GM18499 (cell line): ENCODE measurements around the gene PRAMEF17.
"Not testable (repeated sequence)": the region's sequence is repeated elsewhere in the genome, so short reads cannot be mapped to it uniquely, and the experiment has no call there.

Source experiments
- ATAC-seq: cut with Tn5 transposase; IDR thresholded peaks from one replicate; pipeline ENCODE4 v1.9.1; 2021; ENCODE audit warnings: moderate number of reproducible peaks; ENCODE audit not compliant: insufficient read depth, unreplicated experiment

Gene PRAMEF17, protein sequence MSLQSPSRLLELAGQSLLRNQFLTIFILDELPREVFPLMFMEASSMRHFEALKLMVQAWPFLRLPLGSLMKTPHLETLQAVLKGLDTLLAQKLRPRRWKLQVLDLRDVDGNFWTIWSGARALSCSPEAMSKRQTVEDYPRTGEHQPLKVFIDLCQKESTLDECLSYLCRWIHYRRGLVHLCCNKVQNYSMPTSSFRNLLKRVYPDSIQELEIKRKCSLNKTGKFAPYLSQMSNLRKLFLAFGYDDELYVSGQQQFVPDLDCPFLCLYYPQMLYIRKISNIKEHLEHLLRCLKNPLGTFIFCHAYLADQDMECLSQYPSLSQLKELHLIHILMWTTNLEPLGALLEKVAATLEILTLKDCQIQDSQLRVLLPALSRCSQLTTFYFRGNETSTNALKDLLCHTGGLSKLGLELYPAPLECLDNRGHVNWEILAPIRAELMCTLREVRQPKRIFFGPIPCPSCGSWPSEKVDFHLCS

DNA sequence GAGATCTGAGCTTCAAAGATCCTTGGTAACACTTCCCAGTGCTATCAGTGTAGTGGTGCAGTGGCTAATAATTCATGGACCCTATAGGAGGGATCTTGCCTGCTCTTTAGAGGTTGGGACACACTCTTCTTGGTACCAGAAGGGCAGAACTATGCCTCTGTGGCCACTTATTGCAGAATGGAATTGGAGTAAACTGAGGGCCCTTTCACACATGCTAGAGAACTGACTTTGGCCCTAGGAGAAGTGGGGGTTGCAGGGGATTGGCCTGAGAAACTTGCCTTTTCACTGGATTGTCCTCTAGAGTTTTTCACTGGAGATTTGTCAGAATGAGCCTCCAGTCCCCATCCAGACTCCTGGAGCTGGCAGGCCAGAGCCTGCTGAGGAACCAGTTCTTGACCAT lies at the start of gene PRAMEF17:
PRAMEF17 (plus strand) TSS at position 301 of the 400 bp plus-strand sequence; CDS start at position 327, 26 bp downstream.
- ATAC-seq: not testable (repeated sequence)

DNA sequence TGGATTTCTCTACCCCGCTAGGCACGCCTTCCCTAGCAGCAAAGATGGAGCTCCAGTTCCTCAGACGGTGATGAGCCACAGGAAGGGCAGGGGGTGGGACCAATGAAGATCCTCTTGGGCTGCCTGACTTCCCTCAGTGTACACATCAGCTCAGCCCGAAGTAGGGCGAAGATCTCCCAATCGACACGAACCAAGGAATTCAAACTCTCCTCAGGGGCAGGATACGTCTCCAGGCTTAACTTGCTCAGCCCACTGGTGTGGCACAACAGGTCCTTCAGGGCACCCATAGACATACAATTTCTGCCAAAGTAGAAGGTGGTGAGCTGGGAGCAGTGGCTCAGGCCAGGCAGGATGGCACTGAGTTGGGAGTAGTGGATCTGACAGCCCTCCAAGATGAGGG lies 46.9 kb upstream of the PRAMEF17 start:
- ATAC-seq: not testable (repeated sequence)

DNA sequence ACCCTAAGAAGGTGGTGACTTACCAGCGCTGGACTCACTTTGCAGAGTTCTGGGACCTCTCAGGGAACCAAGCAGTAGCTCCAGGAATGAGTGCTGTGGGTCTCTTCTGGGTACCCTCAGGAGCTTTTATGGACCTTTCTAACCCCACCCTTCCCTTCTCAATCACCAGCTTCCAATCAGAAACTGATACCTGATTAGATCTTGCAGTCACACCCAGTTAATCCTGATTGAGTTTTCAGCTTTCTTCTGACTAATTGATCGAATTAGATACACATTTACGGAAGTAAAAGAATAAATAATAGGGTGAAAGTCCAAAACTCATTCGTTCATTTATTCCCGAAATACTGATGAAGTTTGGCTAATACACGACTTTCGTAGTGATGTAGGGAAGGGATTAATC lies 42.4 kb upstream of the PRAMEF17 start, which contains the start of gene PRAMEF14:
PRAMEF14 (minus strand) TSS at position 101 of the 400 bp plus-strand sequence. CDS start 1,820 bp downstream, outside the sequence.
- not testable (repeated sequence) for ATAC-seq

DNA sequence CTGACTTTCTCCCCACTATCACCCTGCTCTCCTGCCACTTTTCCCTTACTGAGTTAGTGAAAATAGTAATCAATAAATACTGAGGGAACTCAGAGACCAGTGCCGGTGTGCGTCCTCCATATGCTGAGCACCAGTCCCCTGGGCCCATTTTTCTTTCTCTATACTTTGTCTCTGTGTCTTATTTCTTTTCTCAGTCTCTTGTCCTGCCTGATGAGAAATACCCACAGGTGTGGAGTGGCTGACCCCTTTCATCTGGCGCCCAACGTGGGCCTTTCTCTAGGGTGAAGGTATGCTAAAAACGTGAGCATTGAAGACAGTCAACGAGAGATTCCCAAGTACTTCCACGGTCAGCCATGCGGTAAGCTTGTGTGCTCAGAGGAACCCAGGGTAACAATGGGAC lies 36.0 kb upstream of the PRAMEF17 start:
- ATAC-seq: not testable (repeated sequence)

DNA sequence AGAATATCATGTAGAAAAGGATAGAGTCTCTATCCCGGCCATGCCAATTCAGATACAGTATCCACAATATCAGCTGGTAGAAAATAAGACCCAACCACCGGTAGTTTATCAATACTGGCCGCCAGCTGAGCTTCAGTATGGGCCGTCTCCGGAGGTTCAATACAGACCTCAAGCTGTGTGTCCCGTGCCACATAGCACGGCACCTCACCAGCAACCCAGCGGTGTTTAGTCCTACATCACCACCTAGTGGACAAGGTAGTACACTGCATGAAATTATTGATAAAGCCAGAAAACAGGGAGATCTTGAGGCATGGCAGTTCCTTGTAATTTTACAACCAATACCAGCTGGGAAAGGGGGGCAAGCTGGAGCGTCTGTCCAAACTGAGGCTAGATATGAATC lies 35.0 kb upstream of the PRAMEF17 start:
- not testable (repeated sequence) for ATAC-seq

DNA sequence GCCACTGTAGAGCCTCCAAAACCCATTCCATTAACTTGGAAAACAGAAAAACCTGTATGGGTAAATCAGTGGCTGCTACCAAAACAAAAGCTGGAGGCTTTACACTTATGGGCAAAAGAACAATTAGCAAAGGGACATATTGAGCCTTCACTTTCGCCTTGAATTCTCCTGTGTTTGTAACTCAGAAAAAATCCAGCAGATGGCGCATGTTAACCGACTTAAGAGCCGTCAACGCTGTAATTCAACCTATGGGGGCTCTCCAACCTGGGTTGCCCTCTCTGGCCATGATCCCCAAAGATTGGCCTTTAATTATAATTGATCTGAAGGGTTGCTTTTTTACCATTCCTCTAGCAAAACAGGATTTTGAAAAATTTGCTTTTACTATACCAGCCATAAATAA lies 32.7 kb upstream of the PRAMEF17 start:
- not testable (repeated sequence) for ATAC-seq

DNA sequence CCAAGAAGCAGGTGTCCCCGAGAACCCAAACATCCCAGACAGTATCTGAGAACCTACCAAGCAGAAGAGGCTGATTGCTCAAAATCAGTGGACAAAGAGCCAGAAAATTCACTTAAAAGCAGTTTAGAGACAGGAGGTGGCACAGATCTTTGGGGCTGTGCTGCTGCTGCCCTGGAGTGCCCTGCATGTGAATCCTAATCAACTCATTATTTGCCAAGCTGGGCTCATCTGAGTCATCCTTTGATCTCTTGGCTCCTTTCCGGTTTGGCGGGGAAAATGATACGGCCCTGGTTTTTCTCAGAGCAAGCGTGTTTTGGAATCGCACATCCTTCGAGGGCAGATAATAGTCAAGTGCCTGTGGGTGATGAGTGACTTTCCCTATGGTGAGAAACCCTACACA lies 27.1 kb upstream of the PRAMEF17 start:
- ATAC-seq: not testable (repeated sequence)

DNA sequence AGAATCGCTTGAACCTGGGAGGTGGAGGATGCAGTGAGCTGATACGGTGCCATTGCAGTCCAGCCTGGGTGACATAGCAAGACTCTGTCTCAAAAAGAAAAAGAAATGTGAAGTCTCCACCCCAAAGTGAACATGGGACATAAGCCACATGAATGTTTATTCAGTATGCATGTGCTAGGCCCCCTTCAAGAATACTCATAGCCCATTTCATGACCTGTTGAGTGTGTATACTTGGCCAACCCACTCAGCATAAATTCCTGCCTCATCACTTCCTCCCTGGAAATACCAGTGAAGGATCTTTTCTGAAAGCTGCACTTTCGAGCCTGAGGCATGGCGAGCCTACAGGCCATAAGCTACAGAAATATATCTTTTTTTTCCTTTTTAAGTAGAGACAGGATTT lies 24.5 kb upstream of the PRAMEF17 start:
- not testable (repeated sequence) for ATAC-seq

DNA sequence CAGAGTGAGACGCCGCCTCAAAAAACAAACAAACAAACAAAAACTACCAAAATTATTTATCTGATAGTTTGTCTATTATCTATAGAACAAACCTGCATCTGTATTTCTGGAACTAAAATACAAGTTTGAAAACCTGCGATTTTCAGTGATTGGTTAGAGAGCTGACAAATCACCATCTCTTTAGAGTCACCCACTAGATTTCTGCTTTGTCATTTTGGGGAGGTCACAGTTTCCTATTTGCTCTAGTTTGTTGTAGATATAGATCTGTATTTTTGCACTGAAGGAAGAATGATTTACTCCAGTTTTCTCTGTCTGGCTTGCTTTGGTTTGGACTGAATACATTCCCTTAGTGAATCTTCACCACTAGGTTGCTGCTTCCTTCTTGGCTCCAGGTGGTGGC lies 22.9 kb upstream of the PRAMEF17 start:
- not testable (repeated sequence) for ATAC-seq

DNA sequence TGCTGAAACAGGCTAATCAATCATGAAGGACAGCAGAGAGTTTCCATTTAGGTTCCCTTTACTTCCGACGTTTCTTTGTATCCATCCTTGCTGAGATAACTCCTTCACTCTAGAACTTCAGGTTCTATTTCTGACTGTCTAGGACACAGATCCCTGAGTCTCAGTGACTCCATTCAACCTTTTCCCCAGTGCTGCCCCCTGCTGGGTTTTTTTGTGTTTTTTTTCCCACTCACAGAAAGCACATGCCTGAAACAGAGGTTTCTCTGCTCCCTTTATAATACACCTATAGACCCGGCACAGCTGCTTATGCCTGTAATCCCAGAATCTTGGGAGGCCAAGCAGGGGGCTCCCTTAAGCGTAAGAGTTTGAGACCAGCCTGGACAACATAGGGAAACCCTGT lies 20.9 kb upstream of the PRAMEF17 start:
- ATAC-seq: not testable (repeated sequence)

DNA sequence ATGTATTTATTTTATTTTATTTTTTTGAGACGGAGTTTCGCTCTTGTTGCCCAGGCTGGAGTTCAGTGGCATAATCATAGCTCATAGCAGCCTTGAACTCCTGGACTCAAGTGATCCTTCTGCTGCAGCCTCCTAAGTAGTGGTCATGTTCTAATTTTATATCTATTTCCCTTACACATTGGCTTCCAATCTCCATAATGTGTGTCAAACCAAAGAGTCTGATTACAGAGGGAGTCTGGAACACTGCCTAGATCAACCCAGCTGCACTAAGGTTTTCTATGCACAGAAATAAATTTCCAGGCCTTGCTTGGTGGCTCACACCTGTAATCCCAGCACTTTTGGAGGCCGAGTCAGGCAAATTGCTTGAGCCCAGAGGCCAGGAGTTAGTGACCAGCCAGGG lies 10.4 kb upstream of the PRAMEF17 start:
- not testable (repeated sequence) for ATAC-seq

DNA sequence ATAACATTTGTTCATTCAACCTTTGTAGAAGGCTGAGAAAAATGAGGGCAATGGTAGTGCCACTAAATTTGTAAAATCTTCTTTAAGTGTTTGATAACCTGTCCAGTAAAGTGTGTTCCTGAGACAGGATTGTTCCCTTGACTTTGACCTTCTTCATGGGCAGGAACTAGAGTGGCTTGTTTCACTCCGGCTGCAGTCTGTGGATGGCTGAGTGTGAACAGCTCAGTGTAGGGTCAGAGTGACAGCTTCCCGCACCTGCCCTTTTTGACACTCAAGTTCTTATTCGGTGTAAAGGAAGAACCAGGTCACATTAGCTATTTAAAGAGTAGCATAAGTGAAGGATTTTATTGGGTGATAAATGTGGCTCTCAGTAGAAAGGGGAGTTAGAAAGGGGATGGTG lies 9.1 kb upstream of the PRAMEF17 start:
- not testable (repeated sequence) for ATAC-seq

DNA sequence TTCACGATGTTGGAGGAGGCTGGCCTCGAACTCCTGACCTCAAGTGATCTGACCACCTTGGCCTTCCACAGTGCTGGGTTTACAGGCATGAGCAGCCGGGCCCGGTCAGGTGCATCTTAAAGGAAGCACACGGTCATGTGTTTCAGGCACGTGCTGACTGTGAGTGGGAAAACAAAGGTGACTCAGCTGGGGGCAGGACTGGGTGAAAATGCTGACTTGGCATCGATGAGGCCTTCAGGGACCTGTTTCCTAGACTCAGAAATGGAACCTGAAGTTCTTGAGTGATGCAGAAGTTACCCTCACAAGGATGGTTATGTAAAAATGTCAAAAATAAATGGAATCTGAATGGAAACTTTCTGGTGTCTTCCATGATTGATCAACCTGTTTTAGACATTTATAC lies 3.6 kb downstream of the PRAMEF17 start:
- not testable (repeated sequence) for ATAC-seq

DNA sequence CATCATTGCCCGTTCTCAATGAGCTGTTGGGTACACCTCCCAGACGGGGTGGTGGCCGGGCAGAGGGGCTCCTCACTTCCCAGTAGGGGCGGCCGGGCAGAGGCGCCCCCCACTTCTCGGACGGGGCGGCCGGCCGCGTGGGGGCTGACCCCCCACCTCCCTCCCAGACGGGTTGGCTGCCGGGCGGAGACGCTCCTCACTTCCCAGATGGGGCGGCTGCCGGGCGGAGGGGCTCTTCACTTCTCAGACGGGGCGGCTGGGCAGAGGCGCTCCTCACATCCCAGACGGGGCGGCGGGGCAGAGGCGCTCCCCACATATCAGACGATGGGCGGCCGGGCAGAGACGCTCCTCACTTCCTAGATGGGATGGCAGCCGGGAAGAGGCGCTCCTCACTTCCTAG lies 5.3 kb downstream of the PRAMEF17 start:
- ATAC-seq: not testable (repeated sequence)

DNA sequence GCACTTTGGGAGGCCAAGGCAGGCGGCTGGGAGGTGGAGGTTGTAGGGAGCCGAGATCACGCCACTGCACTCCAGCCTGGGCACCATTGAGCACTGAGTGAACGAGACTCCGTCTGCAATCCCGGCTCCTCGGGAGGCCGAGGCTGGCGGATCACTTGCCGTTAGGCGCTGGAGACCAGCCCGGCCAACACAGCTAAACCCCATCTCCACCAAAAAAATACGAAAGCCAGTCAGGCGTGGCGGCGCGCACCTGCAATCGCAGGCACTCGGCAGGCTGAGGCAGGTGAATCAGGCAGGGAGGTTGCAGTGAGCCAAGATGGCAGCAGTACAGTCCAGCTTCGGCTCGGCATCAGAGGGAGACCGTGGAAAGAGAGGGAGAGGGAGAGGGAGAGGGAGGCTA lies 5.9 kb downstream of the PRAMEF17 start:
- not testable (repeated sequence) for ATAC-seq

DNA sequence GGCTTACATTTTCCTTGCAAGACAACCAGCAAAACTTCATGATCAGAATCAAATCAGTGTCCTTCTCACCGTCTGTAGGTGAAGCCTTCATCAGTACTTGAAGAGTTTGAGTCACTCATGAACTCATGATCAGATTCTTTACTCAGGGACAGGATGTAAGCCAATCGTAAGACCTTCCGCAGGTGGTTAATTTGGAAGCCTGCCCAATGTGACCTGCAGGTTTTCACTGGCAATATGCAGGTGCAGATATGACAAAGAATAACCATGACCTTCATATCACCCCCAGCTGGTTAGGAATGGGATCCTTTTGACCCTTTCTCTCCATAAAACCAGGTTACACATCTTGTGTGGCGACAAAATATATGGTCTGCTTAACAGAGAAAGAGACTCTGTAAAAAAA lies 18.4 kb downstream of the PRAMEF17 start:
- ATAC-seq: no peak

DNA sequence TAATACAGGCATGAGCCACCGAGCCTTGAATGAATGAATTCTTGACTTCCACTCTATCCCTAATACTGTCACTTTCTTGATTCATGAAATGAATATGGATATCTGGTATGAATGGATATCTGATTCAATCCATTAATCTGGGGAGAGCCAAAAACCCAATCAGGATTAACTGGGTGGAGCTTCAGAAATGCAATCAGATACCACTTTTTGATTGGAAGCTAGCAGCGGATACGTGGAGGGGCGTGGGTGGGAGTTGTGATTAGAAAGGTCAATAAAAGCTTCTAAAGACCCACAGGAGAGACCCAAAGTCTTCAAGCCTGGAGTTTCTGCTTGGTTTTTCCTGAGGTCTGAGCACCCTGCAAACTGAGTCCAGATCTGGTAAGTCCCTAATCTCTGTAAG lies 20.7 kb downstream of the PRAMEF17 start, which contains the start of gene PRAMEF20:
PRAMEF20 (plus strand) TSS at position 301 of the 400 bp plus-strand sequence. CDS start 5,905 bp downstream, outside the sequence.
- not testable (repeated sequence) for ATAC-seq

DNA sequence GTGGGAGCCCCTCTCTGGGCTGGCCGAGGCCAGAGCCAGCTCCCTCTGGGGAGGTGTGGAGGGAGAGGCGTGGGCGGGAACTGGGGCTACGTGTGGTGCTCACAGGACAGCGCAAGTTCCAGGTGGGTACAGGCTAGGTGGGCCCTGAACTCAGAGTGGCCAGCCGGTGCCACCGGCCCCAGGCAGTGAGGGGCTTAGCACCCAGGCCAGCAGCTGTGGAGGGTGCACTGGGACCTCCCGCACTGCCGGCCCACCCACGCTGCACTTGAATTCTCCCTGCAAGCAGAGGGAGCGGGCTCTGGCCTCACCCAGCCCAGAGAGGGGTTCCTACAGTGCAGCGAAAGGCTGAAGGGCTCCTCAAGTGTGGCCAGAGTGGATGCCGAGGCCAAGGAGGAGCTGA lies 41.1 kb downstream of the PRAMEF17 start:
- no peak for ATAC-seq

DNA sequence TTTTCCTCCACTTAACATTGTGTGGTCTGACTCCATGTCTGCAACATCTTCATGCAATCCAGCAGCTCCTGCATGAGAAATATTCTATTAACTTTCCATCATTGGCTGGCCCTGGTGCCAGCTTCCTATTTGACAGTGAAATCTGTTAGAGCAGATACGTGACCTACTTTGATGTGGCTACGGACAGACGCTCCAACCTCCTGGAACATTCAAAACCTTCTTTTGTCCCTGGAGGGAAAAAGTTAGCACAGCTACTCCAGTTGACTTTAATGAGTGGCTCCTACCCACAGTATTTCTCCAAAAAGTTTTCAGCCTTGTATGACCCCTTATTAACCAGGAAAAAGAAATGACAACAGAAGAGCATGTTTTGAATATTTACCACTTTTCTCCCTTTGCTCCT lies 42.8 kb downstream of the PRAMEF17 start:
- ATAC-seq: no peak

DNA sequence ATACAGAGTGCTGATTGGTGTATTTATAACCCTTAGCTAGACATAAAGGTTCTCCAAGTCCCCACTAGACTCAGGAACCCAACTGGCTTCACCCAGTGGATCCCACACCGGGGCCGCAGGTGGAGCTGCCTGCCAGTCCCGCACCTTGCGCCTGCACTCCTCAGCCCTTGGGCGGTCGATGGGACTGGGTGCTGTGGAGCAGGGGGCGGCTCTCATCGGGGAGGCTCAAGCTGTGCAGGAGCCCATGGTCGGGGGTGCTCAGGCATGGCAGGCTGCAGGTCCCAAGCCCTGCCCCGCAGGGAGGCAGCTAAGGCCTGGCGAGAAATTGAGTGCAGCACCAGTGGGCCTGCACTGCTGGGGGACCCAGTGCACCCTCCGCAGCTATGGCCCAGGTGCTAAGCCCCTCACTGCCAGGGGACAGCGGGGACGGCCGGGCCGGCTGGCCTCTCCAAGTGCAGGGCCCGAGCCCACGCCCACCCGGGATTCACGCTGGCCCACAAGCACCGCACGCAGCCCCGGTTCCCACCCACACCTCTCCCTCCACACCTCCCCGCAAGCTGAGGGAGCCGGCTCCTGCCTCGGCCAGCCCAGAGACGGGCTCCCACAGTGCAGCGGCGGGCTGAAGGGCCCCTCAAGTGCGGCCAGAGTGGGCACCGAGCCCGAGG lies 44.4 kb downstream of the PRAMEF17 start:
- not testable (repeated sequence) for ATAC-seq

DNA sequence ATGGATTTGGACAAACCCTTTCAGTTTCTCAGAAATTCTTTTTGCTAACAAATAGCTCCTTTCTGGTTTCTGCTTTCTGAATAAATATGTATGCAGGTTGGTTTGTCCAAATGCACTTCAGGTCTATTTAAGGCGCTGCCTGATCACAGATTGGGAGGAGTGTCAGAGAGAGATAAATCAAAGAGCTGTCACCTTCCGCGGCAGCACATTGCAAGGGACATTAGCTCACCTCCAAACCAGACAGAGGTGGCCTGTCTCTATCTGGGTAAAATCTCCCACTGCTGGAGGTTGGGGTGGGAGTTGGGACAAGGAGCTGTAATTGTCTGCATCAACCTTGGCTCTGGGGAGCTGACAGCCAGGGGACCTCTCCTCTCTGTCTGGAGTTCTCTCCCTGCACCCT lies 46.0 kb downstream of the PRAMEF17 start:
- no peak for ATAC-seq
